Mesenchymal stem cell (in vitro differentiated cells and primary cell): Measurements from ENCODE around the gene RBFOX1.

Source experiments
- DNase-seq: peaks from one replicate; pipeline ENCODE4 v3.0.0-alpha.2; 2013
- H2AFZ ChIP-seq: one replicate; pipeline ENCODE4 v1.6.1; 2013; ENCODE audit warnings: low read depth, mild to moderate bottlenecking, control low read depth, inconsistent platforms, low read length, moderate library complexity
- H2AK5ac ChIP-seq: 2 replicates; pipeline ENCODE4 v1.6.1; 2013; ENCODE audit warnings: low read length, moderate library complexity, mild to moderate bottlenecking, inconsistent platforms; ENCODE audit not compliant: severe bottlenecking
- H2BK120ac ChIP-seq: one replicate; pipeline ENCODE4 v1.6.1; 2013; ENCODE audit warnings: low read depth, mild to moderate bottlenecking, inconsistent platforms, low read length, moderate library complexity
- H2BK12ac ChIP-seq, 2 experiments: one replicate each; pipeline ENCODE4 v1.6.1; 2013; ENCODE audit warnings: inconsistent platforms in 2 of 2, low read length in 2 of 2, mild to moderate bottlenecking in 2 of 2, moderate library complexity in 2 of 2, control low read depth in 1 of 2
- H2BK15ac ChIP-seq: one replicate; pipeline ENCODE4 v1.6.1; 2013; ENCODE audit warnings: mild to moderate bottlenecking, low read depth, inconsistent platforms; ENCODE audit not compliant: poor library complexity, severe bottlenecking
- H2BK5ac ChIP-seq: 2 replicates; pipeline ENCODE4 v1.6.1; 2013; ENCODE audit warnings: low read depth, mild to moderate bottlenecking, low read length, control low read depth, inconsistent platforms; ENCODE audit not compliant: poor library complexity, severe bottlenecking
- H3K14ac ChIP-seq, 2 experiments: one replicate each; pipeline ENCODE4 v1.6.1; 2013; ENCODE audit warnings: inconsistent platforms in 2 of 2, low read length in 2 of 2, control low read depth in 1 of 2, mild to moderate bottlenecking in 1 of 2, moderate library complexity in 1 of 2
- H3K18ac ChIP-seq, 2 experiments: one replicate each; pipeline ENCODE4 v1.6.1; 2013; ENCODE audit warnings: inconsistent platforms in 2 of 2, low read length in 2 of 2, control low read depth in 1 of 2, low read depth in 1 of 2, mild to moderate bottlenecking in 1 of 2
- H3K23ac ChIP-seq, 2 experiments: one replicate each; pipeline ENCODE4 v1.6.1; 2013; ENCODE audit warnings: inconsistent platforms in 2 of 2, low read length in 2 of 2, mild to moderate bottlenecking in 2 of 2, moderate library complexity in 2 of 2, control low read depth in 1 of 2
- H3K27ac ChIP-seq: 2 replicates; pipeline ENCODE4 v1.5.1; 2013; ENCODE audit warnings: mild to moderate bottlenecking, moderate library complexity, low read length, control low read depth, inconsistent platforms; ENCODE audit not compliant: poor library complexity, severe bottlenecking
- H3K27me3 ChIP-seq, 2 experiments: 2 replicates each; pipeline versions ENCODE4 v1.6.1 to v1.7.0; 2013; ENCODE audit warnings: low read length in 2 of 2, mild to moderate bottlenecking in 2 of 2, moderate library complexity in 2 of 2, control low read depth in 1 of 2, inconsistent platforms in 1 of 2; ENCODE audit not compliant: control insufficient read depth in 1 of 2, insufficient read depth in 1 of 2
- H3K36me3 ChIP-seq, 2 experiments: 2 replicates each; pipeline versions ENCODE4 v1.6.1 to v1.7.0; 2013; ENCODE audit warnings: low read length in 2 of 2, control low read depth in 1 of 2, inconsistent platforms in 1 of 2, low read depth in 1 of 2, mild to moderate bottlenecking in 1 of 2; ENCODE audit not compliant: insufficient read depth in 2 of 2, control insufficient read depth in 1 of 2
- H3K4ac ChIP-seq, 2 experiments: one replicate each; pipeline ENCODE4 v1.6.1; 2013; ENCODE audit warnings: inconsistent platforms in 2 of 2, low read length in 2 of 2, mild to moderate bottlenecking in 2 of 2, moderate library complexity in 2 of 2, control low read depth in 1 of 2, low read depth in 1 of 2
- H3K4me1 ChIP-seq: 2 replicates; pipeline ENCODE4 v1.6.1; 2013; ENCODE audit warnings: low read depth, low read length, control low read depth; ENCODE audit not compliant: control insufficient read depth, insufficient read depth
- H3K4me2 ChIP-seq: 2 replicates; pipeline ENCODE4 v1.6.1; 2013; ENCODE audit warnings: low read length, mild to moderate bottlenecking, inconsistent platforms; ENCODE audit not compliant: poor library complexity, severe bottlenecking
- H3K4me3 ChIP-seq, 2 experiments: 2 replicates each; pipeline versions ENCODE4 v1.5.1 to v1.7.0; 2013; ENCODE audit warnings: low read length in 2 of 2, mild to moderate bottlenecking in 2 of 2, control low read depth in 1 of 2, low read depth in 1 of 2; ENCODE audit not compliant: insufficient read depth in 1 of 2
- H3K79me1 ChIP-seq: replicated peaks from 2 replicates; pipeline ENCODE4 v1.6.1; 2013; ENCODE audit warnings: mild to moderate bottlenecking, control low read depth, low read length, inconsistent platforms; ENCODE audit not compliant: poor library complexity, severe bottlenecking
- H3K9ac ChIP-seq: 2 replicates; pipeline ENCODE4 v1.7.0; 2013; ENCODE audit warnings: mild to moderate bottlenecking, low read length, moderate library complexity
- H3K9me3 ChIP-seq: 2 replicates; pipeline ENCODE4 v1.7.0; 2013; ENCODE audit warnings: mild to moderate bottlenecking, low read length; ENCODE audit not compliant: control insufficient read depth
- H4K8ac ChIP-seq: one replicate; pipeline ENCODE4 v1.6.1; 2013; ENCODE audit warnings: inconsistent platforms, mild to moderate bottlenecking, low read length, moderate library complexity
- H4K91ac ChIP-seq: one replicate; pipeline ENCODE4 v1.6.1; 2013; ENCODE audit warnings: mild to moderate bottlenecking, low read length, inconsistent platforms
- WGBS: methylation state at CpG from one replicate; pipeline ENCODE4 v1.1.7; 2013; ENCODE audit warnings: mixed read lengths; 5-methylcytosine and 5-hydroxymethylcytosine counted together

The RBFOX1 gene

GRCh38 chr16:7420079-7420478 is 87.4 kb downstream of the RBFOX1 start:
- no peaks in the 10 kb centered on the region for H3K9me3 ChIP-seq

GRCh38 chr16:7420843-7421242 is 88.2 kb downstream of the RBFOX1 start:
- no peaks in the 10 kb centered on the region for H3K36me3 ChIP-seq
- no peak overlapping the region for H3K23ac ChIP-seq
- no peak overlapping the region for H3K9ac ChIP-seq
- H3K4me3 ChIP-seq, result no peak overlapping the region
- H3K4me2 ChIP-seq, result no peak overlapping the region
- no peak overlapping the region for H2AFZ ChIP-seq
- no peak overlapping the region for H2AK5ac ChIP-seq
- H2BK15ac ChIP-seq, result no peak overlapping the region
- H4K8ac ChIP-seq, result no peak overlapping the region
- no peak for DNase-seq
- no peak overlapping the region for H3K14ac ChIP-seq
- no peaks in the 10 kb centered on the region for H3K4me1 ChIP-seq
- H3K4ac ChIP-seq, result no peak overlapping the region
- no peaks in the 10 kb centered on the region for H3K9me3 ChIP-seq
- H3K27ac ChIP-seq, result no peak overlapping the region
- no peak overlapping the region for H3K18ac ChIP-seq
- H3K79me1 ChIP-seq, result no peaks in the 10 kb centered on the region
- no peak overlapping the region for H2BK120ac ChIP-seq
- H2BK12ac ChIP-seq, result no peak overlapping the region
- H2BK5ac ChIP-seq, result no peak overlapping the region
- no peaks in the 10 kb centered on the region for H3K27me3 ChIP-seq
- no peak overlapping the region for H4K91ac ChIP-seq
- 73% methylated on average over 6 of the region's 6 CpGs for WGBS

More at GRCh38 chr16:7420079-7420478, 87.4 kb downstream of the RBFOX1 start:
- no peak overlapping the region for H3K23ac ChIP-seq
- H3K27me3 ChIP-seq, result no peaks in the 10 kb centered on the region
- H2BK12ac ChIP-seq, result no peak overlapping the region
- H2BK120ac ChIP-seq, result no peak overlapping the region
- no peak overlapping the region for H4K8ac ChIP-seq
- H3K9ac ChIP-seq, result no peak overlapping the region
- H3K4me1 ChIP-seq, result no peaks in the 10 kb centered on the region
- no peak overlapping the region for H3K14ac ChIP-seq
- H3K36me3 ChIP-seq, result no peaks in the 10 kb centered on the region
- H3K4ac ChIP-seq, result no peak overlapping the region
- WGBS, result 30% methylated on average over 2 of the region's 6 CpGs
- no peak overlapping the region for H3K4me3 ChIP-seq
- H3K4me2 ChIP-seq, result no peak overlapping the region
- no peak for DNase-seq
- no peak overlapping the region for H3K18ac ChIP-seq
- no peak overlapping the region for H2BK15ac ChIP-seq
- H2AFZ ChIP-seq, result no peak overlapping the region
- H2AK5ac ChIP-seq, result no peak overlapping the region
- no peak overlapping the region for H4K91ac ChIP-seq
- no peaks in the 10 kb centered on the region for H3K79me1 ChIP-seq
- no peak overlapping the region for H2BK5ac ChIP-seq
- H3K27ac ChIP-seq, result no peak overlapping the region

- H2BK5ac ChIP-seq, result no peak overlapping the region
- no peak overlapping the region for H2AK5ac ChIP-seq
- no peaks in the 10 kb centered on the region for H3K4me1 ChIP-seq
- no peak overlapping the region for H2BK15ac ChIP-seq
- no peak overlapping the region for H3K27ac ChIP-seq
- no peak overlapping the region for H3K4me3 ChIP-seq
- H3K23ac ChIP-seq, result no peak overlapping the region
- no peak overlapping the region for H2BK12ac ChIP-seq
- no peak overlapping the region for H2BK120ac ChIP-seq
- no peak overlapping the region for H3K9ac ChIP-seq
- H4K91ac ChIP-seq, result no peak overlapping the region
- H3K4me2 ChIP-seq, result no peak overlapping the region
- H3K27me3 ChIP-seq, result no peaks in the 10 kb centered on the region
- no peak overlapping the region for H2AFZ ChIP-seq
- H3K36me3 ChIP-seq, result no peaks in the 10 kb centered on the region
- no peak for DNase-seq
- H3K18ac ChIP-seq, result no peak overlapping the region
- H3K9me3 ChIP-seq, result no peaks in the 10 kb centered on the region
- WGBS, result 88% methylated on average over 4 of the region's 5 CpGs
- H3K4ac ChIP-seq, result no peak overlapping the region
- no peak overlapping the region for H4K8ac ChIP-seq
- H3K14ac ChIP-seq, result no peak overlapping the region
- H3K79me1 ChIP-seq, result no peaks in the 10 kb centered on the region
Measured at GRCh38 chr16:7421578-7421977, 88.9 kb downstream of the RBFOX1 start.

GRCh38 chr16:7422036-7422888 is 89.6 kb downstream of the RBFOX1 start:
- WGBS, result 82% methylated on average over 17 of the region's 21 CpGs
- Histone ChIP-seq H2AFZ (no peak overlapping the region), H3K9me3 (no peaks in the 10 kb centered on the region), H3K4me3 (no peak overlapping the region), H3K4me1 (no peaks in the 10 kb centered on the region), H3K4me2 (no peak overlapping the region), H2BK120ac (no peak overlapping the region), H3K4ac (no peak overlapping the region), H2BK15ac (no peak overlapping the region), H2BK12ac (no peak overlapping the region), H2BK5ac (no peak overlapping the region), H2AK5ac (no peak overlapping the region), H3K23ac (no peak overlapping the region), H3K36me3 (no peaks in the 10 kb centered on the region), H3K27me3 (no peaks in the 10 kb centered on the region), H3K18ac (no peak overlapping the region), H3K79me1 (no peaks in the 10 kb centered on the region), H3K27ac (no peak overlapping the region), H3K9ac (no peak overlapping the region), H4K8ac (no peak overlapping the region), H4K91ac (no peak overlapping the region), H3K14ac (no peak overlapping the region)
- DNase-seq, result no peak
